Measurements from ENCODE around the gene LAMC2.

DNA sequence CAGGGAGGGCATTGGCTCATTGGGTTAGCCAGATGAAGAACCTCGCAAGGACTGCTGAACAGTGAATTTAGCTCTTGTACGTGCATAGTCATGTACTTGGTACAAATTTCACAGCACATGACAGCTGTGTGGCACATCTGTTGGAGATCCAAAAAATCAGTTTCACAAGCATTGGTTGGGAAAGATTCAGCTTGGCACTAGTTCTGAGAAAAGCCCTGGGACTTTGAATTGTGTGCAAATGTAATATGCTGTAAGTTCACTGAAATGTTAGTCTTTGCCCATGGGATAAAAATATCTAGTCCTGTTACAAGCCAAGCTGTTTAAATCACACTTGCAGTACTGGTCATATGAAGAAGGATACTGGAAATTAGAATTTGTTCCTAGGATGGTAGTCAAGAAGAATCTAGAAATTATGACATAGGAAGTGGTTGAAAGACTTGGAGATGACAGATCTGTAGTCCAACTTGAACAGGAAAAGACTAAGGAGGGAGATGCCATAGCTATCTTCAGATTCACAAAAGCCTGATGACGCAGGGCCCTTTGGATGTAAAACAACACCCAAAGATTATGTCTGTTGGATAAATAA is 19.2 kb downstream of the LAMC2 start:
- TF ChIP-seq, protein P1, sequence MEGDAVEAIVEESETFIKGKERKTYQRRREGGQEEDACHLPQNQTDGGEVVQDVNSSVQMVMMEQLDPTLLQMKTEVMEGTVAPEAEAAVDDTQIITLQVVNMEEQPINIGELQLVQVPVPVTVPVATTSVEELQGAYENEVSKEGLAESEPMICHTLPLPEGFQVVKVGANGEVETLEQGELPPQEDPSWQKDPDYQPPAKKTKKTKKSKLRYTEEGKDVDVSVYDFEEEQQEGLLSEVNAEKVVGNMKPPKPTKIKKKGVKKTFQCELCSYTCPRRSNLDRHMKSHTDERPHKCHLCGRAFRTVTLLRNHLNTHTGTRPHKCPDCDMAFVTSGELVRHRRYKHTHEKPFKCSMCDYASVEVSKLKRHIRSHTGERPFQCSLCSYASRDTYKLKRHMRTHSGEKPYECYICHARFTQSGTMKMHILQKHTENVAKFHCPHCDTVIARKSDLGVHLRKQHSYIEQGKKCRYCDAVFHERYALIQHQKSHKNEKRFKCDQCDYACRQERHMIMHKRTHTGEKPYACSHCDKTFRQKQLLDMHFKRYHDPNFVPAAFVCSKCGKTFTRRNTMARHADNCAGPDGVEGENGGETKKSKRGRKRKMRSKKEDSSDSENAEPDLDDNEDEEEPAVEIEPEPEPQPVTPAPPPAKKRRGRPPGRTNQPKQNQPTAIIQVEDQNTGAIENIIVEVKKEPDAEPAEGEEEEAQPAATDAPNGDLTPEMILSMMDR (IDR thresholded peaks at IDR 0.05), result no peak
- TF ChIP-seq POLR2A (IDR thresholded peaks at IDR 0.05), result no peak

All from testis (tissue), 2 donors.